ENCODE measurements around the gene SIAH3. TPM values are rescaled to one million over a fixed set of nuclear protein-coding genes. Genes with fewer than 3 reads are reported as not detected.

Gene SIAH3, protein sequence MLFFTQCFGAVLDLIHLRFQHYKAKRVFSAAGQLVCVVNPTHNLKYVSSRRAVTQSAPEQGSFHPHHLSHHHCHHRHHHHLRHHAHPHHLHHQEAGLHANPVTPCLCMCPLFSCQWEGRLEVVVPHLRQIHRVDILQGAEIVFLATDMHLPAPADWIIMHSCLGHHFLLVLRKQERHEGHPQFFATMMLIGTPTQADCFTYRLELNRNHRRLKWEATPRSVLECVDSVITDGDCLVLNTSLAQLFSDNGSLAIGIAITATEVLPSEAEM
- under 0.01 TPM in 1 of 2 replicates, not detected in the other for total RNA-seq

DNA sequence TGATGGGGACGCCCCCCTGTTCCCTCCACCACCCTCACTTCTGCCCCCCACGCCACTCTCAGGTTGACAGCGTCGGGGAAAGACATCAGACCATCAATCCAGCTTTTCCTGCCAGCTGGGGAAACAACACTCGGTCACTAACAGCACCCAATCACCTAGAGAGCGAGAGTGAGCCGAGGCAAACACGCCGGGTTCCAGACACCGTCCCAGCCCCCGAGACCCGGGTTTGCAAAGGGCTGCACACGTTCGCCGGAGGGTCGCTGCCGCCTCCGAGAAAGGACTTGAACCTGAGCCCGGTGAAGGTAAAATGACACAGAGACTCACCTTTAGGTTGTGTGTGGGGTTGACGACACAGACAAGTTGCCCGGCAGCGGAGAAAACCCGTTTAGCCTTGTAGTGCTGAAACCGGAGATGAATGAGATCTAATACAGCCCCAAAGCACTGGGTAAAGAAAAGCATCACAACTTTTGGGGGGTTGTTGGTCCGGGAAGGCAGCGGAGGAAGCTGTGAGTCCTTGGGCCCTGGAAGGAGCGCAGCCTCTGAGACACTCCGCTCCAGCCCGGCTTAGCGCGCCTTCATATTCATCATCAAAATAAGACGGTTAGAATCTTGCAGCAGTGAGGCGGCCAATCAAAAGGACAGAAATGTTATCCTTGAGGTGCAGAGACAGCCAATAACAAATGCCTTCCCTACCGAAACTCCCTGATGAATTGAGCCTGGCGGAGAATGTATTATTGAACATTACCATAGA is at the start of gene SIAH3:
Gene SIAH3 (minus strand): TSS at position 583 of the 751 bp plus-strand sequence. CDS start 124 bp downstream, at position 459.

Other genes starting within 250 kb of the SIAH3 start
- gene ERICH6B, start 236.0 kb downstream of the SIAH3 start, total RNA-seq = not detected in 2 replicates
- gene CBY2, start 149.4 kb downstream of the SIAH3 start, total RNA-seq = not detected in 2 replicates
- 7.9 and 14.3 TPM in 2 replicates for gene ZC3H13, start 201.0 kb upstream of the SIAH3 start, total RNA-seq

Measured in bronchus fibroblast of lung (primary cell).